HEK293 (cell line): ENCODE results near the gene ZNF43.
"Not testable (repeated sequence)": the region's sequence is repeated elsewhere in the genome, so short reads cannot be mapped to it uniquely, and the experiment has no call there.

ENCODE experiments used
- CTCF ChIA-PET: fragments of 350-600 bp; formaldehyde crosslinking; extraction: SDS; loops from one replicate; lab custom pipeline; 2021; ENCODE audit warnings: antibody characterized with exemption; lab: Yijun Ruan, JAX
- POLR2A ChIA-PET: fragments of 300-600 bp; formaldehyde crosslinking; extraction: SDS; loops from one replicate; lab custom pipeline; 2020; ENCODE audit warnings: antibody characterized with exemption, inconsistent platforms; lab: Yijun Ruan, JAX
- H3K27ac ChIP-seq: fragments of 200-500 bp; sonication (Bioruptor generic); 2 replicates; pipeline ENCODE4 v1.5.1; 2014; ENCODE audit warnings: low read depth, low read length, control low read depth, inconsistent platforms; ENCODE audit errors: extremely low read depth
- H3K36me3 ChIP-seq, 2 experiments: fragments of 200-500 bp in 1 of 2; sonication (Bioruptor generic) in 1 of 2; 1 replicate in 1 of 2; 2 replicates in 1 of 2; pipeline ENCODE4 v1.5.1; 2014 to 2017; ENCODE audit warnings: inconsistent platforms in 2 of 2, low read length in 2 of 2; ENCODE audit not compliant: control insufficient read depth in 2 of 2, insufficient read depth in 1 of 2
- H3K4me1 ChIP-seq: fragments of 200-500 bp; sonication (Bioruptor generic); 2 replicates; pipeline ENCODE4 v1.5.1; 2014; ENCODE audit warnings: mild to moderate bottlenecking, low read length, inconsistent platforms; ENCODE audit not compliant: control insufficient read depth, insufficient read depth
- H3K4me3 ChIP-seq: 2 replicates; pipeline ENCODE4 v1.5.1; 2011; ENCODE audit warnings: low read depth, mild to moderate bottlenecking, control low read depth, low read length, moderate library complexity
- H3K9me3 ChIP-seq: fragments of 200-500 bp; sonication (Bioruptor generic); 2 replicates; pipeline ENCODE4 v1.5.1; 2014; ENCODE audit warnings: low read depth, low read length, inconsistent platforms; ENCODE audit not compliant: control insufficient read depth, insufficient read depth
- GLIS2 ChIP-seq: fragments of 450-650 bp; formaldehyde crosslinking; IDR thresholded peaks from 2 replicates; pipeline ENCODE4 v1.5.1; 2016; ENCODE audit warnings: missing biosample characterization, missing genetic modification characterization
- KLF9 ChIP-seq: fragments of 450-650 bp; formaldehyde crosslinking; IDR thresholded peaks from 2 replicates; pipeline ENCODE4 v1.5.1; 2016; ENCODE audit warnings: missing biosample characterization, missing genetic modification characterization, low read depth
- REPIN1 ChIP-seq: fragments of 450-650 bp; formaldehyde crosslinking; IDR thresholded peaks from 2 replicates; pipeline ENCODE4 v1.5.1; 2017; ENCODE audit warnings: missing biosample characterization, missing genetic modification characterization, low read depth
- SP2 ChIP-seq: fragments of 450-650 bp; formaldehyde crosslinking; IDR thresholded peaks from 2 replicates; pipeline ENCODE4 v1.5.1; 2016; ENCODE audit warnings: missing biosample characterization, missing genetic modification characterization
- SP7 ChIP-seq: fragments of 450-650 bp; formaldehyde crosslinking; IDR thresholded peaks from 2 replicates; pipeline ENCODE4 v1.5.1; 2016; ENCODE audit warnings: missing biosample characterization, missing genetic modification characterization
- YY1 ChIP-seq: fragments of 450-650 bp; formaldehyde crosslinking; IDR thresholded peaks from 2 replicates; pipeline ENCODE4 v1.5.1; 2018; ENCODE audit warnings: missing biosample characterization, missing genetic modification characterization
- ZFP3 ChIP-seq: fragments of 450-650 bp; formaldehyde crosslinking; IDR thresholded peaks from 2 replicates; pipeline ENCODE4 v1.5.1; 2016; ENCODE audit warnings: low read depth, missing biosample characterization, missing genetic modification characterization
- ZNF121 ChIP-seq: fragments of 450-650 bp; formaldehyde crosslinking; IDR thresholded peaks from 2 replicates; pipeline ENCODE4 v1.5.1; 2016; ENCODE audit warnings: missing biosample characterization, missing genetic modification characterization
- ZNF138 ChIP-seq: fragments of 450-650 bp; formaldehyde crosslinking; IDR thresholded peaks from 2 replicates; pipeline ENCODE4 v1.5.1; 2016; ENCODE audit warnings: missing biosample characterization, missing genetic modification characterization, borderline replicate concordance
- ZNF221 ChIP-seq: fragments of 450-650 bp; formaldehyde crosslinking; IDR thresholded peaks from 2 replicates; pipeline ENCODE4 v1.5.1; 2017; ENCODE audit warnings: missing biosample characterization, missing genetic modification characterization, borderline replicate concordance
- ZNF223 ChIP-seq: fragments of 450-650 bp; formaldehyde crosslinking; IDR thresholded peaks from 2 replicates; pipeline ENCODE4 v1.5.1; 2016; ENCODE audit warnings: missing biosample characterization, missing genetic modification characterization
- ZNF311 ChIP-seq: fragments of 450-650 bp; formaldehyde crosslinking; IDR thresholded peaks from 2 replicates; pipeline ENCODE4 v1.5.1; 2017; ENCODE audit warnings: missing biosample characterization, missing genetic modification characterization, borderline replicate concordance
- ZNF404 ChIP-seq: fragments of 450-650 bp; formaldehyde crosslinking; IDR thresholded peaks from 2 replicates; pipeline ENCODE4 v1.5.1; 2017; ENCODE audit warnings: missing biosample characterization, missing genetic modification characterization
- ZNF426 ChIP-seq: fragments of 450-650 bp; formaldehyde crosslinking; IDR thresholded peaks from 2 replicates; pipeline ENCODE4 v1.5.1; 2017; ENCODE audit warnings: missing biosample characterization, missing genetic modification characterization, mild to moderate bottlenecking, inconsistent platforms, moderate library complexity
- ZNF501 ChIP-seq: fragments of 450-650 bp; formaldehyde crosslinking; IDR thresholded peaks from 2 replicates; pipeline ENCODE4 v1.5.1; 2016; ENCODE audit warnings: missing biosample characterization, missing genetic modification characterization
- ZNF548 ChIP-seq: fragments of 450-650 bp; formaldehyde crosslinking; IDR thresholded peaks from 2 replicates; pipeline ENCODE4 v1.5.1; 2016; ENCODE audit warnings: missing biosample characterization, missing genetic modification characterization
- ZNF670 ChIP-seq: fragments of 450-650 bp; formaldehyde crosslinking; IDR thresholded peaks from 2 replicates; pipeline ENCODE4 v1.5.1; 2016; ENCODE audit warnings: missing biosample characterization, missing genetic modification characterization, low read depth
- ZNF792 ChIP-seq: fragments of 450-650 bp; formaldehyde crosslinking; IDR thresholded peaks from 2 replicates; pipeline ENCODE4 v1.5.1; 2016; ENCODE audit warnings: missing biosample characterization, missing genetic modification characterization
- ZXDB ChIP-seq: fragments of 450-650 bp; formaldehyde crosslinking; IDR thresholded peaks from 2 replicates; pipeline ENCODE4 v1.5.1; 2016; ENCODE audit warnings: missing biosample characterization, missing genetic modification characterization
- TF ChIP-seq, protein P1 (sequence below): fragments of 450-650 bp; formaldehyde crosslinking; IDR thresholded peaks from 2 replicates; pipeline ENCODE4 v1.5.1; 2016; ENCODE audit warnings: missing biosample characterization, missing genetic modification characterization
- TF ChIP-seq, protein P2 (sequence below): fragments of 450-650 bp; formaldehyde crosslinking; IDR thresholded peaks from 2 replicates; pipeline ENCODE4 v1.5.1; 2016; ENCODE audit warnings: missing biosample characterization, missing genetic modification characterization
- TF ChIP-seq, protein P3 (sequence below): fragments of 450-650 bp; formaldehyde crosslinking; IDR thresholded peaks from 2 replicates; pipeline ENCODE4 v1.5.1; 2016; ENCODE audit warnings: missing biosample characterization, missing genetic modification characterization
- TF ChIP-seq, protein P4 (sequence below): fragments of 450-650 bp; formaldehyde crosslinking; IDR thresholded peaks from 2 replicates; pipeline ENCODE4 v1.5.1; 2017; ENCODE audit warnings: missing biosample characterization, missing genetic modification characterization
- TF ChIP-seq, protein P5 (sequence below): fragments of 450-650 bp; formaldehyde crosslinking; IDR thresholded peaks from 2 replicates; pipeline ENCODE4 v1.5.1; 2016; ENCODE audit warnings: missing biosample characterization, missing genetic modification characterization, borderline replicate concordance

The ZNF43 gene

DNA sequence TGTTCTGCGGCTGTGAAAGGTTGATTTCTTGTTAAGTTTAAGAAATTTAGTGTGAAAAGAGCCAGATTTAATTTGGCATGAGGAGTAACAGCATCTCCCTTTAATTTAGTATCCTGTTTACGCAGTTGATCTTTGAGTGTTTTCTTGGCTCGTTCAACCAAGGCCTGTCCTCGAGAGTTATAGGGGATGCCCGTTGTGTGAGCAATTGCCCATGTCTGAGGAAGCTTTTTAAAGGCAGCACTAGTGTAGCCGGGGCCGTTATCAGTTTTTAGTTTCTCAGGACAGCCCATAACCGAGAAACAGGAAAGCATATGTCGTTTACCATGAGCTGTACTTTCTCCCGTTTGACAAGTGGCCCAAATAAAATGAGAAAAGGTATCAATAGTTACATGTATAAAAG, 47.5 kb upstream of the ZNF43 start (continued):
- TF ChIP-seq, protein P1, sequence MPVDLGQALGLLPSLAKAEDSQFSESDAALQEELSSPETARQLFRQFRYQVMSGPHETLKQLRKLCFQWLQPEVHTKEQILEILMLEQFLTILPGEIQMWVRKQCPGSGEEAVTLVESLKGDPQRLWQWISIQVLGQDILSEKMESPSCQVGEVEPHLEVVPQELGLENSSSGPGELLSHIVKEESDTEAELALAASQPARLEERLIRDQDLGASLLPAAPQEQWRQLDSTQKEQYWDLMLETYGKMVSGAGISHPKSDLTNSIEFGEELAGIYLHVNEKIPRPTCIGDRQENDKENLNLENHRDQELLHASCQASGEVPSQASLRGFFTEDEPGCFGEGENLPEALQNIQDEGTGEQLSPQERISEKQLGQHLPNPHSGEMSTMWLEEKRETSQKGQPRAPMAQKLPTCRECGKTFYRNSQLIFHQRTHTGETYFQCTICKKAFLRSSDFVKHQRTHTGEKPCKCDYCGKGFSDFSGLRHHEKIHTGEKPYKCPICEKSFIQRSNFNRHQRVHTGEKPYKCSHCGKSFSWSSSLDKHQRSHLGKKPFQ (tag by site-specific recombination), result no peak
- TF ChIP-seq SP2 (tag by site-specific recombination) (no peak), REPIN1 (tag by site-specific recombination) (no peak), KLF9 (tag by site-specific recombination) (no peak), ZNF670 (no peak)

DNA sequence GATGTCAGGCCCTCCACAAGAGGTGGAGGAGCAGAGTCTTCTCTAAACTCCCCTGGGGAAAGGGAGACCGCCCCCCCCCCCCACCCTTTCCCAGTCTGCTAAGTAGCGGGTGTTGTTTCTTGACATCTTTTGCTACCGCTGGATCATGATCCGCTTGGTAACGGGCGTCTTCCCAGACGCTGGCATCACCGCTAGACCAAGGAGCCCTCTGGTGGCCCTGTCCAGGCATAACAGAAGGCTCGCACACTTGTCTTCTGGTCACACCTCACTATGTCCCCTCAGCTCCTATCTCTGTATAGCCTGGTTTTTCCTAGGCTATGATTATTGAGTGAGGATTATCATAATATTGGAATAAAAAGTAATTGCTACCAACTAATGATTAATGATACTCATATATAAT, 44.8 kb upstream of the ZNF43 start:
- CTCF ChIA-PET, H3K4me3 ChIP-seq, H3K27ac ChIP-seq, H3K9me3 ChIP-seq, H3K4me1 ChIP-seq, POLR2A ChIA-PET, H3K36me3 ChIP-seq: not testable (repeated sequence)

DNA sequence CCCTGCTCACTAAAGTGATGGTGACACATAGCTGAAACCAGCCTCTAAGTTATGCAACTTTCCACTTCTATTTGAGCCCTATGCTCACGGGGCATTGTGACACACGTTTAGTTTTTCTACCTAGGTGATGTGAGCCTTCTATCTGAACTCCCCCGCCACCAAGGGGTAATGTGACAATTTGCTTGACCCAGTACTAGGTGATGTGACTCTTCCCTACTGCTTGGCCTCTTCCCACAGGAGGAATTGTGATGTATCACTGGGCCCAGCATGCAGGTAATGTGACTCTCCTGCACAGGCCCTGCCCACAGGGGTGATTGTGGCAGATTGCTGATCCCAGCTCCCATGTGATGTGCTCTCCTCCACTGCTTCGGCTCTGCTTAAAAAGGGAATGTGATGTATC, 42.7 kb upstream of the ZNF43 start:
- H3K4me3 ChIP-seq, result no peak overlapping the region
- no peak overlapping the region for H3K27ac ChIP-seq
- no peaks in the 10 kb centered on the region for H3K36me3 ChIP-seq
- H3K4me1 ChIP-seq, result no peaks in the 10 kb centered on the region
- H3K9me3 ChIP-seq, result no peaks in the 10 kb centered on the region
- no peak for TF ChIP-seq ZNF426
- TF ChIP-seq, protein P2, sequence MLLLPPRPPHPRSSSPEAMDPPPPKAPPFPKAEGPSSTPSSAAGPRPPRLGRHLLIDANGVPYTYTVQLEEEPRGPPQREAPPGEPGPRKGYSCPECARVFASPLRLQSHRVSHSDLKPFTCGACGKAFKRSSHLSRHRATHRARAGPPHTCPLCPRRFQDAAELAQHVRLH (tag by site-specific recombination), result no peak
- POLR2A ChIA-PET, result no interaction called here
- CTCF ChIA-PET, result no interaction called here

DNA sequence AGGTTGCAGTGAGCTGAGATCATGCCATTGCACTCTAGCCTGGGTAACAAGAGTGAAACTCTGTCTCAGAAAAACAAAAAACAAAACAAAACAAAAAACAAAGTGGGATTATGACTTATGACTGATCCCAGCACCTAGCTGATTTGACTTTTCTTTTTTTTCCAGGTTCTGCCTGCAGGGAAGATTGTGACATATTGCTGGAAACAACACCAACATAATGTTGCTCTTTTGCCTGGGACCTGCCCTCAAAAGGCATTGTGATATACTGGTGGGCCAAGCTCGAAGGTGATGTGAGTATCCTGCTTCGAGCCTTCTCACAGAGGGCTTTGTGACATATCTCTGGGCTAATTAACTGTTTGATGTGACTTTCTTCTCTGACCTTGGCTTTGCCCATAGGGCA, 42.0 kb upstream of the ZNF43 start:
- Histone ChIP-seq H3K4me1 (no peaks in the 10 kb centered on the region), H3K27ac (no peak overlapping the region), H3K36me3 (no peaks in the 10 kb centered on the region), H3K9me3 (no peaks in the 10 kb centered on the region), H3K4me3 (no peak overlapping the region)
- POLR2A ChIA-PET, result no interaction called here
- TF ChIP-seq ZNF223 (tag by site-specific recombination), result no peak
- no peak for TF ChIP-seq ZFP3
- TF ChIP-seq, protein P3, sequence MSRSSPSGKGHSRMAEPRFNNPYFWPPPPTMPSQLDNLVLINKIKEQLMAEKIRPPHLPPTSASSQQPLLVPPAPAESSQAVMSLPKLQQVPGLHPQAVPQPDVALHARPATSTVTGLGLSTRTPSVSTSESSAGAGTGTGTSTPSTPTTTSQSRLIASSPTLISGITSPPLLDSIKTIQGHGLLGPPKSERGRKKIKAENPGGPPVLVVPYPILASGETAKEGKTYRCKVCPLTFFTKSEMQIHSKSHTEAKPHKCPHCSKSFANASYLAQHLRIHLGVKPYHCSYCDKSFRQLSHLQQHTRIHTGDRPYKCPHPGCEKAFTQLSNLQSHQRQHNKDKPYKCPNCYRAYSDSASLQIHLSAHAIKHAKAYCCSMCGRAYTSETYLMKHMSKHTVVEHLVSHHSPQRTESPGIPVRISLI (tag by site-specific recombination), result no peak
- TF ChIP-seq, protein P4, sequence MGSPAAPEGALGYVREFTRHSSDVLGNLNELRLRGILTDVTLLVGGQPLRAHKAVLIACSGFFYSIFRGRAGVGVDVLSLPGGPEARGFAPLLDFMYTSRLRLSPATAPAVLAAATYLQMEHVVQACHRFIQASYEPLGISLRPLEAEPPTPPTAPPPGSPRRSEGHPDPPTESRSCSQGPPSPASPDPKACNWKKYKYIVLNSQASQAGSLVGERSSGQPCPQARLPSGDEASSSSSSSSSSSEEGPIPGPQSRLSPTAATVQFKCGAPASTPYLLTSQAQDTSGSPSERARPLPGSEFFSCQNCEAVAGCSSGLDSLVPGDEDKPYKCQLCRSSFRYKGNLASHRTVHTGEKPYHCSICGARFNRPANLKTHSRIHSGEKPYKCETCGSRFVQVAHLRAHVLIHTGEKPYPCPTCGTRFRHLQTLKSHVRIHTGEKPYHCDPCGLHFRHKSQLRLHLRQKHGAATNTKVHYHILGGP, result no peak
- TF ChIP-seq ZXDB, result no peak
- TF ChIP-seq ZNF138 (tag by site-specific recombination), result no peak
- TF ChIP-seq ZNF311 (tag by site-specific recombination), result no peak
- TF ChIP-seq ZNF548 (tag by site-specific recombination), result no peak
- no peak for TF ChIP-seq ZNF121 (tag by site-specific recombination)
- TF ChIP-seq ZNF404 (tag by site-specific recombination), result no peak
- no peak for TF ChIP-seq ZNF792 (tag by site-specific recombination)
- no peak for TF ChIP-seq KLF9 (tag by site-specific recombination)
- no peak for TF ChIP-seq YY1 (tag by site-specific recombination)
- TF ChIP-seq ZNF221 (tag by site-specific recombination), result no peak
- no peak for TF ChIP-seq GLIS2 (tag by site-specific recombination)
- TF ChIP-seq ZNF501 (tag by site-specific recombination), result no peak
- TF ChIP-seq, protein P5, sequence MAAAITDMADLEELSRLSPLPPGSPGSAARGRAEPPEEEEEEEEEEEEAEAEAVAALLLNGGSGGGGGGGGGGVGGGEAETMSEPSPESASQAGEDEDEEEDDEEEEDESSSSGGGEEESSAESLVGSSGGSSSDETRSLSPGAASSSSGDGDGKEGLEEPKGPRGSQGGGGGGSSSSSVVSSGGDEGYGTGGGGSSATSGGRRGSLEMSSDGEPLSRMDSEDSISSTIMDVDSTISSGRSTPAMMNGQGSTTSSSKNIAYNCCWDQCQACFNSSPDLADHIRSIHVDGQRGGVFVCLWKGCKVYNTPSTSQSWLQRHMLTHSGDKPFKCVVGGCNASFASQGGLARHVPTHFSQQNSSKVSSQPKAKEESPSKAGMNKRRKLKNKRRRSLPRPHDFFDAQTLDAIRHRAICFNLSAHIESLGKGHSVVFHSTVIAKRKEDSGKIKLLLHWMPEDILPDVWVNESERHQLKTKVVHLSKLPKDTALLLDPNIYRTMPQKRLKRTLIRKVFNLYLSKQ (tag by site-specific recombination), result no peak
- no peak for TF ChIP-seq SP7 (tag by site-specific recombination)
- CTCF ChIA-PET, result no interaction called here

DNA sequence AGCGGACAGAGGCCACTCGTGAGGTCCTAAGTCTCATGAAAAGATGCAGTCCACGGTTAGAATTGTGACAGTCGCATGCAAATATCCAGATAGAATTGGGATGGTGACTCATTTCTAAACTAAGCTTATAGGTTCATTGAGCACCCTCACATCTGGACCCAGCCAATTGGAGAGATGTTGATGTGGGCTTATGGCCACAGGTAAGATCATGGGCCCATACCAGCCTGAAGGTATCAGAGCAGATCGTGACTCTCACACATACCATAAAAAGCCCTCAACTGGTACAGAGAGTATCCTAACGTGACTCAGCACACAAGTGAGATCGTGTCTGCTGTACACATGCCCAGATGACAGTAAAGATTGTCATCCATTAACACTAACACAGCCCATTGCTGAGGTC, 40.6 kb upstream of the ZNF43 start:
- POLR2A ChIA-PET, H3K36me3 ChIP-seq, H3K4me1 ChIP-seq, CTCF ChIA-PET, H3K4me3 ChIP-seq, H3K27ac ChIP-seq, H3K9me3 ChIP-seq: not testable (repeated sequence)
